Right atrium auricular region (tissue), 2 donors: ENCODE data around the gene VASN. TPM values are rescaled to one million over a fixed set of nuclear protein-coding genes. Genes with fewer than 3 reads are reported as not detected.

Source experiments
- DNase-seq: peaks from one replicate; pipeline ENCODE4 v3.0.0-alpha.2; 2019; ENCODE audit warnings: low spot score
- H3K27ac ChIP-seq, 2 donors: fragments of 200-600 bp; sonication (generic); 1 replicate in 1 of 2; 2 replicates in 1 of 2; pipeline ENCODE4 v1.5.1; 2016 to 2019
- H3K27me3 ChIP-seq, 2 donors: fragments of 200-600 bp; sonication (generic); one replicate each; pipeline versions ENCODE4 v1.5.1 to v1.6.0; 2017 to 2019
- H3K36me3 ChIP-seq: fragments of 200-600 bp; sonication (generic); one replicate; pipeline ENCODE4 v1.5.1; 2016
- H3K4me1 ChIP-seq, 2 donors: fragments of 200-600 bp; sonication (generic); one replicate each; pipeline versions ENCODE4 v1.5.1 to v1.6.0; 2017 to 2019
- H3K4me3 ChIP-seq, 2 donors: fragments of 200-600 bp; sonication (generic); 1 replicate in 1 of 2; 2 replicates in 1 of 2; pipeline ENCODE4 v1.5.1; 2017 to 2019; ENCODE audit warnings: mild to moderate bottlenecking in 1 of 2, moderate library complexity in 1 of 2
- H3K9me3 ChIP-seq, 2 donors: fragments of 200-600 bp; sonication (generic); one replicate each; pipeline ENCODE4 v1.5.1; 2019
- total RNA-seq, 2 donors: library from RNA; depleted of rRNA; stranded (reverse); fragments of >200 nt; gene quantifications; one replicate each; pipeline ENCODE4 v1.1.0, GENCODE V29; 2016
- TF ChIP-seq, protein P1 (sequence below), 2 donors: fragments of 200-600 bp; sonication (generic); IDR thresholded peaks; one replicate each; pipeline ENCODE4 v1.5.1; 2019; ENCODE audit warnings: antibody characterized with exemption in 2 of 2

The VASN gene
- total RNA-seq, 2 donors from 2014 or later: 17.9 to 39.0 TPM

DNA sequence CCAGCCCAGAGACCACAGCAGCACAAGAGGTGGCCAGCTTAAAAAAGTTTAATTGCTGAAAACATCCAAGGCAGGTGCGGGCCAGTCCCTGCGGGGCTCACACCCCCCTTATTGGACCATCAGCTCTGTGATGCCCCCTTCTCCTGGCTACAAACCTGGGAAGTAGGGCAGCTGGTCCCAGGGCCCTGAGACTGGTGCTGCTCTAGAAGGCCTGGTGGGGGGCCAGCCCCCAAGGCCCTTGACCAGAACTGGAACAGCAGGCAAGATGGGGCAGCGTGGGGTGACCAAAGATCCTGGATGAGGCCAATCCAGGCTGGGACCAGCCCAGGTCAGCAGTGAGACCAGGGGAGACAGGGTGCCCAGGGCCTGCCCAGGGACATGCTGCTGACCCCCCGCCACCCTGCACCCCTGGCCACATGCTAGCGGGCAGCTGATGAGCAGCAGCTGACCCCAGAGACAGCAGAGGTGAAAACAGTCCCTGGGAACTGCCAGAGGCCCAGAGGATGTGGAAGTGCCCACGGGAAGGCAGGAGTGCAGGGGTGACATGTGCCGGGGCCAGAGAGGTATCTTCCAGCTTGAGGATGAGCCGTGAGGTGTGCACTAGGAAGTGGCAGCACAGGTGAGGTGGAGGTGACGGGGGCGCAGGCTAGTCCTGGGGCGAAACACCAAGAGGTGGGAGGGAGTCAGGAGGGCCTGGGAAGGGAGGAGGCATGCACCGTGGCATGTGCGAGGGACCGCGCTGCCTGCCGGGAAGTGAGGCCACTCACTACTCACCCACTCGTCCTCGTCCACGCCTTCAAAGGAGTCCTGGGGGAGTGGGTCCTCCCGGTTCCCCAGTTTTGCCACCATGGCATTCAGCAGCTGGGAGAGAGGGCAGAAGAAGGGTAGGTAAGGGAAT, 16.9 kb upstream of the VASN start:
- no peaks in the 10 kb centered on the region for H3K36me3 ChIP-seq
- no peaks in the 10 kb centered on the region for H3K27me3 ChIP-seq
- no peak for DNase-seq
- no peaks in the 10 kb centered on the region for H3K9me3 ChIP-seq
- H3K4me3 ChIP-seq: no peak overlapping the region
- H3K4me1 ChIP-seq: peaks cover 0 to 14% of the 10 kb centered on the region in 2 donors
- H3K27ac ChIP-seq: no peak overlapping the region
- TF ChIP-seq, protein P1, sequence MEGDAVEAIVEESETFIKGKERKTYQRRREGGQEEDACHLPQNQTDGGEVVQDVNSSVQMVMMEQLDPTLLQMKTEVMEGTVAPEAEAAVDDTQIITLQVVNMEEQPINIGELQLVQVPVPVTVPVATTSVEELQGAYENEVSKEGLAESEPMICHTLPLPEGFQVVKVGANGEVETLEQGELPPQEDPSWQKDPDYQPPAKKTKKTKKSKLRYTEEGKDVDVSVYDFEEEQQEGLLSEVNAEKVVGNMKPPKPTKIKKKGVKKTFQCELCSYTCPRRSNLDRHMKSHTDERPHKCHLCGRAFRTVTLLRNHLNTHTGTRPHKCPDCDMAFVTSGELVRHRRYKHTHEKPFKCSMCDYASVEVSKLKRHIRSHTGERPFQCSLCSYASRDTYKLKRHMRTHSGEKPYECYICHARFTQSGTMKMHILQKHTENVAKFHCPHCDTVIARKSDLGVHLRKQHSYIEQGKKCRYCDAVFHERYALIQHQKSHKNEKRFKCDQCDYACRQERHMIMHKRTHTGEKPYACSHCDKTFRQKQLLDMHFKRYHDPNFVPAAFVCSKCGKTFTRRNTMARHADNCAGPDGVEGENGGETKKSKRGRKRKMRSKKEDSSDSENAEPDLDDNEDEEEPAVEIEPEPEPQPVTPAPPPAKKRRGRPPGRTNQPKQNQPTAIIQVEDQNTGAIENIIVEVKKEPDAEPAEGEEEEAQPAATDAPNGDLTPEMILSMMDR (IDR thresholded peaks at IDR 0.05): no peak

- Histone ChIP-seq H3K9me3 (no peaks in the 10 kb centered on the region), H3K4me1 (peaks cover 0 to 4% of the 10 kb centered on the region in 2 donors), H3K36me3 (peaks cover 5% of the 10 kb centered on the region), H3K4me3 (no peak overlapping the region), H3K27ac (no peak overlapping the region), H3K27me3 (no peaks in the 10 kb centered on the region)
- TF ChIP-seq, protein P1 (IDR thresholded peaks at IDR 0.05): no peak
- DNase-seq: no peak
Observed at GRCh38 chr16:4356820-4357219, 14.8 kb upstream of the VASN start.

DNA sequence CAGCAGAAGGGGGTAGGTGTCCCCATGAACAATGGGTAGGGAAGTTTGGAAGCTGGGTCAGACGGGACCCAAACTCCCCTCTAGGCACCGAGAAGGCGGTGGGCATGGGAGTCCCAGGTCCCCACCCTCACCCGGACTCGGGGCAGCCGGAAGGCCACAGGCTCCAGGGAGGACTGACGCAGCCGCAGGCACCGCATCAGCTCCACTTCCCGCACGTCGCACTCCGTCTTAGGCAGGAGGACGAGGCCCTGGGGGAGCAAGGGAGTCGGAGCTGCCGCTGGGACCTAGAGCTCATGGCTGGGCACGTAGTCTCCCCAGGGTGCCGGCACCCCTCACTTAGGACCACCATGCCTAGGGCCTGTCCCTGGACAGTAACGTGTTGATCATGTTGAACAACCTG, 13.4 kb upstream of the VASN start:
- DNase-seq: no peak
- Histone ChIP-seq H3K9me3 (no peaks in the 10 kb centered on the region), H3K4me1 (peaks cover 0 to 4% of the 10 kb centered on the region in 2 donors), H3K36me3 (peaks cover 14% of the 10 kb centered on the region), H3K27me3 (no peaks in the 10 kb centered on the region), H3K4me3 (no peak overlapping the region), H3K27ac (no peak overlapping the region)
- TF ChIP-seq, protein P1 (IDR thresholded peaks at IDR 0.05): no peak

DNA sequence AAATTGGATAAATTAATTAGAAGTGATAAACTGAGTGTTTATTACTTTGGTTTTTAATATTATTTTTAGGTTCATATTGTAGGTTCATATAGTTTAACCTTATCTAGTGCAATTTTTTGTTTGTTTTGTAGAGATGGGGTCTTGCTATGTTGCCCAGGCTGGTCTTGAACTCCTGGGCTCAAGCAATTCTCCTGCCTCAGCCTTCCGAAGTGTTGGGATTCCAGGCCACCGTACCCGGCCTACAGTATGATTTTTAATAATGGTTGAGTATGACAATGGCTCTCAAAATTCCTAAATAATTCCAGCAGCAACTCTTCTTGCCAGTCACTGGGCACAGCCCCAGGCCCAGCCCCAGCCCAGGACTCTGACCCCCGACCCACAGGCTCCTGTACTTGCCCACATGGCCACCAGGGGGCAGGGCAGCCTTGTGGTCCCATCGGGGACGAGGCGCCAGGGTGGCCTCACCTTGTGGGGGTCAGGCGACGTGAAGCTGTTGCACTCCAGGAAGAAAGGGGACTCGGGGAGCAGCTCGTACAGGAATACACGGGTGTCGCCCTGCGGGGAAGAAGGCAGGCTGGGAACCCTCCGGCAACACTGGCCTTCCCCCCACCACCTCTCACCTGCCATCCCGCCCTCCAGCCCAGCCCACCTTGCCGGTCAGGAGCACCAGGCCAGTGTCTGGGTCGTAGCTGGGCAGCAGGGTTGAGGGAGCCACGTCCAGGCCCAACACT, 12.7 kb upstream of the VASN start:
- TF ChIP-seq, protein P1 (IDR thresholded peaks at IDR 0.05): peak; percentile 96 to 98
- Histone ChIP-seq H3K4me1 (peaks cover 0 to 4% of the 10 kb centered on the region in 2 donors), H3K9me3 (no peaks in the 10 kb centered on the region), H3K36me3 (peaks cover 15% of the 10 kb centered on the region), H3K27ac (no peak overlapping the region), H3K27me3 (no peaks in the 10 kb centered on the region), H3K4me3 (no peak overlapping the region)
- DNase-seq: no peak

GRCh38 chr16:4359914-4360313, 11.7 kb upstream of the VASN start:
- Histone ChIP-seq H3K4me1 (peaks cover 0 to 4% of the 10 kb centered on the region in 2 donors), H3K4me3 (no peak overlapping the region), H3K27me3 (no peaks in the 10 kb centered on the region), H3K9me3 (no peaks in the 10 kb centered on the region), H3K36me3 (peaks cover 20% of the 10 kb centered on the region), H3K27ac (no peak overlapping the region)
- TF ChIP-seq, protein P1 (IDR thresholded peaks at IDR 0.05): no peak
- DNase-seq: no peak
